SKM-1 (cell line): ENCODE data around the gene TMEM61.

Source experiments
- DNase-seq: peaks from one replicate; lab custom pipeline; 2025; ENCODE audit not compliant: unreplicated experiment; lab: John Stamatoyannopoulos, UW

TMEM61 gene

GRCh38 chr1:55037733-55038551, 57.5 kb downstream of the TMEM61 start:
- no peak for DNase-seq

DNA sequence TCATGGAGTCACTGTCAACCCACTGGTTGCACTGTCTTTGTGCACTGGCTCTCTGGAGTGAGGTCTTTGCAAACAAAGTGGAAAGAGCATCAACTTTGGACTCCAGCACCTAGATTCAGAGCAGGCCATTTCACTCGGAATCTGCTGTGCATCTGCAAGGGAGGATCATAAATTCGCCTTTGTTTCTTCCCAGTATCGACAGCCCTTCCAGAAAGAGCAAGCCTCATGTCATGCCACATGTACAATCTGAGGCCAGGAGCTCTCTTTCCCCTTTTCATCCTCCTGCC, 58.1 kb downstream of the TMEM61 start:
- no peak for DNase-seq

- DNase-seq: no peak
Observed at GRCh38 chr1:55038974-55039341, 58.5 kb downstream of the TMEM61 start.

DNA sequence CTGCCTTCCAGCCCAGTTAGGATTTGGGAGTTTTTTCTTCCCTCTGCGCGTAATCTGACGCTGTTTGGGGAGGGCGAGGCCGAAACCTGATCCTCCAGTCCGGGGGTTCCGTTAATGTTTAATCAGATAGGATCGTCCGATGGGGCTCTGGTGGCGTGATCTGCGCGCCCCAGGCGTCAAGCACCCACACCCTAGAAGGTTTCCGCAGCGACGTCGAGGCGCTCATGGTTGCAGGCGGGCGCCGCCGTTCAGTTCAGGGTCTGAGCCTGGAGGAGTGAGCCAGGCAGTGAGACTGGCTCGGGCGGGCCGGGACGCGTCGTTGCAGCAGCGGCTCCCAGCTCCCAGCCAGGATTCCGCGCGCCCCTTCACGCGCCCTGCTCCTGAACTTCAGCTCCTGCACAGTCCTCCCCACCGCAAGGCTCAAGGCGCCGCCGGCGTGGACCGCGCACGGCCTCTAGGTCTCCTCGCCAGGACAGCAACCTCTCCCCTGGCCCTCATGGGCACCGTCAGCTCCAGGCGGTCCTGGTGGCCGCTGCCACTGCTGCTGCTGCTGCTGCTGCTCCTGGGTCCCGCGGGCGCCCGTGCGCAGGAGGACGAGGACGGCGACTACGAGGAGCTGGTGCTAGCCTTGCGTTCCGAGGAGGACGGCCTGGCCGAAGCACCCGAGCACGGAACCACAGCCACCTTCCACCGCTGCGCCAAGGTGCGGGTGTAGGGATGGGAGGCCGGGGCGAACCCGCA, 59.1 kb downstream of the TMEM61 start, which contains the start of gene PCSK9:
PCSK9 (plus strand) TSS at position 207 of the 741 bp plus-strand sequence; CDS start at position 497, 290 bp downstream.
- no peak for DNase-seq

GRCh38 chr1:55040083-55040932, 59.9 kb downstream of the TMEM61 start:
- DNase-seq: no peak

DNA sequence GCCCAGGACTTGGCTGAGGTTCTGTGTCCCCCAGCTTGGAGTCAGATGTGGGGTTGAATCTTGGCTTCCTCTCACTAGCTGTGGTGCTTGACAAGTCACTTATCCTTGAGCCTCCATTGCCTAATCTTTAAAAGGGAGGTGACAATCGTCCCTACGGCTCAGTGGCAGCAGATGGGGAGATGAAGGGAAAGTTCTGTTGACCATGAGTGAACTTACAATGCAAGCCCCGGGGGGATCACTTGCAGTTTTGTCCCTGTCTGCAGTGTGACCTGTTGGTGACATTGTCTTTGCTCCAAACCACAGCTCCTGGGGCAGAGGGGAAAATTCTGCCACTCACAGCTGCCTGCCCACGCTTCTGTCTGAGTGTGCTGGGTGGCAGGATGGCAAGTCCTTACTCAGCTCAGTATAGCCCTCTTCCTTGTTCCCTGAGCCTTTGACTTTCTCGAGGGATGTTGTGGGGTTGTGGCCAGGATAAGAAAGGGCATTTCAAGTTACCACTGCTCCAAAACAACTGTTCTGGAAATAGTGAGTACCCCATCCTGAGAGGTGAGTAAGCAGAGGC, 60.6 kb downstream of the TMEM61 start:
- DNase-seq: no peak

DNA sequence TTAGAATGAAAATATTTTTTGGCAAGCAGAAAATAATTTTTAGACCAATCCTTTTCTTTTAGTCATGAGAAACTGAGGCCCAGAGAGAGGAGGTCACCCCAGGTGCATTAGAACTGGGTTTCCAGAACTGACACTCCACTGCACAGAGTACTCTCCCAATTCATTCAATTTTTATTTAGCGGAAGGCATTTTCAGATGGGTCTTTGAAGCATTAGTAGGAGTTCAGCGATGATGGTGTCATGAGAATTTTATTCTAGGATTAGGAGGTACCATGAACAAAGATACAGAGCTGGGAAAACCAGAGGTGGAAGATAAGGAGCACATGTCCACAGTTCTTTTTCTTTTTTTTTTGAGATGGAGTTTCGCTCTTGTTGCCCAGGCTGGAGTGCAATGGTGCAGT, 61.2 kb downstream of the TMEM61 start:
- DNase-seq: no peak
